Hindlimb muscle (tissue), 1 donor: ENCODE measurements around the gene SLC30A5. TPM values are rescaled to one million over a fixed set of nuclear protein-coding genes. Genes with fewer than 3 reads are reported as not detected.

Source experiments
- DNase-seq: peaks from one replicate; pipeline ENCODE4 v3.0.0-alpha.2; 2013
- polyA plus RNA-seq: library from polyadenylated mRNA; unstranded; fragments of 120-200 nt; gene quantifications from one replicate; pipeline ENCODE4 v1.2.1, GENCODE V29; 2013; ENCODE audit not compliant: insufficient read length

Gene SLC30A5
- polyA plus RNA-seq, 1 donor = 30.0 TPM

DNA sequence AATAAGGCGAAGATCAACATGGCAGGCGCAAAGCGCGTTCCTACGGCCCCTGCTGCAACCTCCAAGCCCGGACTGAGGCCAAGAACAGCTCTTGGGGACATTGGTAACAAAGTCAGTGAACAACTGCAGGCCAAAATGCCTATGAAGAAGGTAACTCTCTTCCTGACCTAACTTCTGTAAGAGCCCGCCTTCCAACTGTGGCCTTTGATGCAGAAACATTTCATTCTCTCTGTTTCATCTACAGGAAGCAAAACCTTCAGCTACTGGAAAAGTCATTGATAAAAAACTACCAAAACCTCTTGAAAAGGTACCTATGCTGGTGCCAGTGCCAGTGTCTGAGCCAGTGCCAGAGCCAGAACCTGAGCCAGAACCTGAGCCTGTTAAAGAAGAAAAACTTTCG lies 74.1 kb downstream of the SLC30A5 start:
- no peak for DNase-seq

- no peak for DNase-seq
These were observed 76.7 kb downstream of the SLC30A5 start for GRCh38 chr5:69170495-69170894.

- no peak for DNase-seq
These were observed 77.2 kb downstream of the SLC30A5 start for GRCh38 chr5:69170969-69171368.

Other genes with a start within 250 kb of the SLC30A5 start
- gene CCNB1, start 73.1 kb downstream of the SLC30A5 start, polyA plus RNA-seq = 25.9 TPM
- gene CENPH, start 95.6 kb downstream of the SLC30A5 start, polyA plus RNA-seq = 9.6 TPM
- 22.7 TPM for gene CDK7, start 140.9 kb downstream of the SLC30A5 start, polyA plus RNA-seq
- gene CCDC125, start 238.8 kb downstream of the SLC30A5 start, polyA plus RNA-seq = 2.5 TPM